Islet of Langerhans (tissue), 1 donor: ENCODE data around the gene TMEM161A.
"Not testable (repeated sequence)": the region's sequence is repeated elsewhere in the genome, so short reads cannot be mapped to it uniquely, and the experiment has no call there.

Experiments used
- FAIRE-seq: peaks from one replicate; lab custom pipeline; 2011; peaks lifted over from hg19 to GRCh38; lab: Jason Lieb, UNC

The TMEM161A gene

GRCh38 chr19:19155495-19156219 lies 17.4 kb upstream of the TMEM161A start:
- FAIRE-seq = no peak

DNA sequence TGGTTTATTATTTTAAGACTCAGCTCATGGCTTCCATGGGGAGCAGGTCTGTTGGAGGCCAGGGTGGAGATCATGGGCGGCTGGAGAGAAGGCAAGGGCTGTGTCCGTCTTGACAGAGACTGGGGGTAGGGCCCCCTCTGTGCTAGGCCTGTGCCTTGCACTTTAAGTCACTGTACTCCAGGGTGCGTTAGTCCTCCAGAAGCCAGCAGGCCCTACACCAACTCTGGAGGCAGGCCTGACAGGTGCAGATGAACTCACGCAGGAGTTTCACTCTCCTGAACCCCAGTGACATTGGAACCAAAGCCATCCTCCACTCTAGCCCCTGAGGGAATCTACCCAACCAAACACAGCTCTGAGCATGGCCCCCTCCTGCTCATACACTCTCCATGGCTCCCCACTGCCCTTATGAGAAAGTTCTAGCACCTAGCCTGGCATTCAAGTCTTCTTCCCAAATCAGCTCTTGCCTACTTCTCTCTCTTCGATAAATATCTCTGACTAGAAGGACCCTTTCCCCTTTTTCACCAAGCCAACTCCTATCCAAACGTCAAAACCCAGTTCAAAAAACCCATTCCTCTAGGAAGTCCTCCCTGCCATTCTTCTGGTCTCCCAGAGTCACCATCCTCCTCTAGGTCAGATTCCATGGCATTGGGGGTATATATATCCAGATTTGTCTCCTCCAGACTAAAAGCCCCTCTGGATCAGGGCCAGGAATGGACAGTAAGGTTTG lies 16.7 kb upstream of the TMEM161A start:
- no peak for FAIRE-seq

DNA sequence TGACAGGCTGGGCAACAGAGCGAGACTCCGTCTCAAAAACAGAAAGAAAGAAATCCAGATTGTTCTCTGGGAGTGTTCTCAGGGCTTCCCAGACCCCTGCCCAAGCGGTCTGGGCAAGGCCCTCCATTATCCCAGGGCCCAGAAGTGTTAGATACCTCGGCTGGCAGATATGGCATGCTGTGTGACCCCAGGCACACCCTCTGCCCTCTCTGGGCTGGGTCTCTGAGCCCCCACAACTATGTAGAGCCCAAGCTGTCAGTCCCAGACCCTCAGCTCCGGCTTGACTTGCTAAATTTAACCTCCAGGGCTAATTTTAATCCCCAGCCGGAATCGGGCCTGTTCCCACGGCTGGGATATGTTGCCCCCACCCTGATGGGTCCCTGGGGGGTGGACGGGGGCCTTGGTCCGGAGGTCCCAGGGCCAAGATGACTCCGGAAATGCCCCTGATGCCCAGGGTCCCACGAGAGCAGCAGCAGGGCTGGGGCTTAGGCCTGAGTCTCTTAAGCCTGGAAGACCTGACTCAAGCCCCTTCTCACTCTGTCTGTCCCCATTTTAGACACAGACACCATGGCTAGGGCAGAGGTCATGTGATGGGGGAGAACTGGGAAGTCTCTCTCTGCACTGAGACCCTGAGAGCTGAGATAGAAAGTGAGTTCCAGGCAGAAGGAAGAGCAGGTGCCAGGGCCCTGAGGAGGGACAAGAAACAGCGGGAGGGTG lies 14.5 kb upstream of the TMEM161A start:
- no peak for FAIRE-seq

DNA sequence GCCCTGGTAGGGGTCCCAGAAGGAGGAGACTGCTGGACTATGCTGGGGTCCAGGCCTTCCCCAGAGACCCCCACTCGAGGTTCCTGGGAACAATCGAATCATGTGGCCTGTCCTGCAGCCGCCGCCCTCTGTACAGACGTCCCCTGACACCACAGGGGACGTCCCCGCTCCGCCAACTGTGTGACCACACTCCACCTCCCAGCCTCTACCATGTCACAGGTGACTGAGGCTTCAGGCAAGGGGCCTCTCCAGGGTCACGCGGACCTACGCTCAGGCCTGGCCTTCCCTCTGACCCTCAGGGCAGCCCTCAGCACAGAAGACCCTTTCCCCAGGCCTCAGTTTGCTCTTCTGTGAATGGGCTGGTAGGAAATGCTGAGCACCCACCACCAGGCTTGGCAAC lies 13.1 kb upstream of the TMEM161A start:
- FAIRE-seq = no peak

DNA sequence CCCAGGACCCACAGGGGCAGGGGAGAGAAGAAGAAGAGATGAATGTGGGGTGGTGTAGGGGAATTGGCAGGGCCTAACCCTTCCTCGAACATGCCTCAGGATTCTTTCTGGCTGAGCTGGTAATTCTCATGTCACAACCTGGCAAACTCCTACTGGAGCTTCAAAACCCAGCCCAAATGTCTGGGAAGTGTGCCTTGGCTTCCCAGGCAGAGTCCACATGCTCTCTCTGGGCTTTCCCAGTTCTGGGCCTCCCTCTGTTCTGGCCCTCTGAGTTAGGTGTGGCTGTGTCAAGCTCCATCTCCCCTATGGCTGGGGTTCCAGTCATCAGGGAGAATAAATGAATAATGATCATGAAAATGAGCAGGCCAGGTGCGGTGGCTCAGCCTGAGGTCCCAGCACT lies 11.2 kb upstream of the TMEM161A start:
- no peak for FAIRE-seq

GRCh38 chr19:19148504-19148903 lies 10.2 kb upstream of the TMEM161A start:
- not testable (repeated sequence) for FAIRE-seq

GRCh38 chr19:19147344-19147743 lies 9.1 kb upstream of the TMEM161A start:
- no peak for FAIRE-seq

DNA sequence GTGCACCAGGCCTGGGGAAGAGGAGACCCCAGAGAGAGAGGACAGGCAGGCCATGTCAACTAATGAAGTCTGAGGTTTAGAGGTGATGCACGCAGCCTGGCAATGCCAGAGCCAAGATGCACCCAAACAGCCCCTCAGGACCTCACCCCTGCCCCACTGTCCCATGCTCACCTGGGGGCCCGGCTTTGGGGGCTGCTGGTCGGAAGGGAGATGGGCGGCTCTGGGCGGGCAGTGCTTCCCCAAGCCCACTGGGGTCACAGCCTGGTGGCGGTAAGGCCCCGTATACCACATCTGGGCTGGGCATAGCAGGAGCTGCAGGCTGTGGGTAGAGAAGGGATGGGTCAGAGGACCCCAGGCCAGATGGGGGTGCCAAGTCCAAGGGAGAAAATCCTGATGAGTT lies 8.6 kb upstream of the TMEM161A start:
- FAIRE-seq = no peak

GRCh38 chr19:19145684-19146608 lies 7.7 kb upstream of the TMEM161A start:
- FAIRE-seq = no peak

DNA sequence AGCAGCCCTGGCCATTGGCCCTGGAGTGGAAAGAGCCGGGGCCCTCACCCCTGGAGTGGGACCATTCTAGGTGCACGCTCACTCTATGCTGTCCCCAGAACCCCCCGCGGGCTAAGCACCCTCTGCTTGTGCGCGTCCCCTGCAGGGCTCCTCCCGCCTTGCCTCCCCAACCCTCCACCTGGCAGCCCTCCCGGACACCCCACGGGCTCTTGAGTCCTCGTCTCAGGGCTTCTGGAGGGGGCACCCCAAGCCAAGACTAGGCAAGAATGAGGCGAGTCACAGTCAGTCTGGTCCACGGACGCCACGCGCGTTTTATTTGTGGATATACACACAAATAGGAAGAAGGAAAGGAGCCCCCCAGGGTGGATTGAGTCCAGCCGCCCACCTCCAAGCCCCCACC lies 7.0 kb upstream of the TMEM161A start:
- FAIRE-seq = no peak

DNA sequence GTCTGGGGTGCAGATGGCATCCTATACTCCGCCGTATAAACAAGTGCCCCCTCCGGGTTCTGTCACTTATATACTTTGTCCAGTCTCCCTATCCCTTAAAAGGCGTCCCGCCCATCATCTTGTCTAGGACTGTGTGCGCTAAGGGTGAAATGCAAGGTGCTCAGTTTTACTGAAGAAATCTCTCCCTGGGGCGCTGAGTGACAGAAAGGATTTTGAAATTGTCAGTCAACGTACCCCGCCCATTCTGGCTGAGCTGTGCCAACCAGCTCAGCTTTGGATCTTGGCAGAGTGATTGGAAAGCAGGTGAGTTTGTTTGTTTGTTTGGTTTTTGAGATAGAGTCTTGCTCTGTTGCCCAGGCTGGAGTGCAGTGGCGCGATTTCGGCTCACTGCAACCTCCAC lies 4.1 kb upstream of the TMEM161A start:
- FAIRE-seq = no peak

DNA sequence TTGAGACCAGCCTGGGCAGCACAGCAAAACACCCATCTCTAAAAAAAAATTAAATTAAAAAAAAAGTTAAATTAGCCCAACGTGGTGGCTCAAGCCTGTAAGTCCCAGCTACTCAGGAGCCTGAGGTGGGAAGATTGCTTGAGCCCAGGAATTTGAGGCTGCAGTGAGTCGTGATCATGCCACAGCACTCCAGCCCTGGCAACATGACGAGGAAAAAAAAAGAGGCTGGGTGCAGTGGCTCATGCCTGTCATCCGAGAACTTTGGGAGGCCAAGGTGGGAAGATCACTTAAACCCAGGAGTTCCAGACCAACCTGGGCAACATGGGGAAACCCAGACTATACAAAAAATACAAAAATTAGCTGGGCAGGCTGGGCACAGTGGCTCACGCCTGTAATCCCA lies 2.2 kb upstream of the TMEM161A start:
- no peak for FAIRE-seq

GRCh38 chr19:19139876-19140229 lies 1.6 kb upstream of the TMEM161A start:
- FAIRE-seq = no peak

GRCh38 chr19:19137556-19138108 lies 646 bp downstream of the TMEM161A start:
- FAIRE-seq = no peak

DNA sequence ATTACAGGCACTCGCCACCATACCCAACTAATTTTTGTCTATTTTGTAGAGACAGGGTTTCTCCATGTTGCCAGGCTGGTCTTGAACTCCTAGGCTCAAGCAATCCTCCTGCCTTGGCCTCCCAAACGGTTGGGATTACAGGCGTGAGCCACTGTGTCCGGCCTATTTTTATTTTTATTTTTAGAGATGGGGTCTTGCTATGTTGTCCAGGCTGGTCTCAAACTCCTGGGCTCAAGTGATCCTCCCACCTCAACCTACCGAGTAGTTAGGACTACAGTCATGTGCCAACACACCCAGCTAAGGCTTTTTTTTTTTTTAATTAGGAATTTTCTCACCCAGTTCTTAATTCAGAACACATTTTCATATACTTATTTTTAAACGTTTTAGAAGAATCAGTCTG lies 2.6 kb downstream of the TMEM161A start:
- not testable (repeated sequence) for FAIRE-seq

DNA sequence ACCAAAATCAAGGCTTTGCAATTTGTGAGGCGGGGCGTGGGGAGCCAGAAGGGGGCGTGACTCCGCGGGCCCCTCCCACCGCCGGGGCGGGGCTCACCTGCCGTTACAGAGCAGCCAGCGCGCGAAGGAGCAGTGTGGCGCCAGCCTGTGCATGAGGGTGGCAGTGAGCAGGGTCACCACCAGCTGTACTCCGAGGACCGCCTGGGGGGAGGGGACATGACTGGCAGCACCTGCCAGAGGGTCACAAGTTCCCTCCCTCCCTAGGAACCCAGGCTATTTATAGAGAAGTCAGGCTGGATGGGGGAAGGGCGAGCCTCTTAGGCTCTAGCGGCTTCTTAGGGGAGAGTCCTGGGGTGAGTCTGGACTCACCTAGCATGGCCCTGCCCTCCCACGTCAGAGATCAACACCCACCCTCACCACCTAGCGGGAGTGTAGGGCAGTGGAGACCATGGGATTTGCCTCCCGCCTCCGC lies 3.6 kb downstream of the TMEM161A start:
- no peak for FAIRE-seq

GRCh38 chr19:19133985-19134384 lies 4.3 kb downstream of the TMEM161A start:
- no peak for FAIRE-seq

DNA sequence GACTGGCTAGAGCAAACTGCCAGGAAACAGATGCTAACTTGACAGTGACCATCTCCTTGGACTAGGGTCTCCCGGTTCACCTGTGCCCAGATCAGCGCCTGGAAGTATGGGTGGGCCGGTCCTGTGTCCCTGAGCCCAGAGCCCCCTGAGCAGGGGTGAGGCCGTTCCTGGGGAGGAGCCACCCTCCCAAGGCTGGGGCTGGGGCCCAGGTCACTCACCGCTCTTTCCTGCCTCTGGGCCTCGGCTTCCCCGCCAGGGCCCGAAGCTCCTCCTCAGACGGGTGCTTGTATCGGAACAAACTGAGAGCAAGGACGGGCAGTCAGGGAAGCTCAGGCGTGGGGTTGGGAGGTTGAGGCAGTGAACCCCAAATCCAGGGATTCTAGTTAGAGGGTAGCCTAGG lies 5.4 kb downstream of the TMEM161A start:
- no peak for FAIRE-seq

DNA sequence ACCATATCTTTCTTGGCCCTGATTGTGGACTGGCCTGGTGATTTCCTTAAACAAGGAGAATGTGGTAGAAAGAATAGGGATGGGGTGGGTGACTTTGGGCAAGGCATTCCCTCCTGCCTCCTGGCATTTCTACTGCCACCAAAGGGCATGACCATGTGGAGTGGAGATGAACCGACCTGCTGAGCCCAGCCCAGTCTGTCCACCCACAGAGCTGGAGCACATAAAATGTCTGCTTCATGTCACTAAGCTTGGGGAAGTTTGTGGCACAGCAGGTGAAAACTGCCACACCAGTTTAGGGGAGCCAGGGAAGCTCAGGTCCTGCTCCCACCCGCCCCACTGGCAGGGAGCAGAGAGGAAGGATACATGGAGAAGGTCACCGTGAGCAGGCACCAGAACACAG lies 6.3 kb downstream of the TMEM161A start:
- no peak for FAIRE-seq

DNA sequence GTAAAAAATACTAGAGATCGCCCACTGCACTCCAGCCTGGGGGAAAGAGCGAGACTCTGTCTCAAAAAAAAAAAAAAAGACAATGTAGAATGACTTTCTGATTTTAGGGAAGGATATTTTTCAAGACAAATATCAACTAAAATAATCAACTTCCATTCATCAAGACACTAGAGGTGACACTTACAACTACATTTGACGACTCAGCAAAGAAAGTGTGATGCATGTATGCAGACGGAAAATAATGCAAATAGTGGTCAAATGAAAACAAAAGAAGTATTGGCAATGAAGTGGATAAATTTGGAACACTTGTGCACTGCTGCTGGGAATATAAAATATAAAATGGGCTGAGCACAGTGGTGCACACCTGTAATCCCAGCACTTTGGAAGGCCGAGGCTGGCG lies 12.2 kb downstream of the TMEM161A start:
- no peak for FAIRE-seq

- FAIRE-seq = no peak
These were observed 14.9 kb downstream of the TMEM161A start for GRCh38 chr19:19123386-19123785.

- FAIRE-seq = no peak
These were observed 15.4 kb downstream of the TMEM161A start for GRCh38 chr19:19122902-19123301.
